HEK293 (cell line): ENCODE data around the gene STYXL1.

Experiments
- CTCF ChIA-PET: fragments of 350-600 bp; formaldehyde crosslinking; extraction: SDS; loops from one replicate; lab custom pipeline; 2021; ENCODE audit warnings: antibody characterized with exemption; lab: Yijun Ruan, JAX
- POLR2A ChIA-PET: fragments of 300-600 bp; formaldehyde crosslinking; extraction: SDS; loops from one replicate; lab custom pipeline; 2020; ENCODE audit warnings: antibody characterized with exemption, inconsistent platforms; lab: Yijun Ruan, JAX
- H3K27ac ChIP-seq: fragments of 200-500 bp; sonication (Bioruptor generic); 2 replicates; pipeline ENCODE4 v1.5.1; 2014; ENCODE audit warnings: low read depth, low read length, control low read depth, inconsistent platforms; ENCODE audit errors: extremely low read depth
- H3K36me3 ChIP-seq, 2 experiments: fragments of 200-500 bp in 1 of 2; sonication (Bioruptor generic) in 1 of 2; 1 replicate in 1 of 2; 2 replicates in 1 of 2; pipeline ENCODE4 v1.5.1; 2014 to 2017; ENCODE audit warnings: inconsistent platforms in 2 of 2, low read length in 2 of 2; ENCODE audit not compliant: control insufficient read depth in 2 of 2, insufficient read depth in 1 of 2
- H3K4me1 ChIP-seq: fragments of 200-500 bp; sonication (Bioruptor generic); 2 replicates; pipeline ENCODE4 v1.5.1; 2014; ENCODE audit warnings: mild to moderate bottlenecking, low read length, inconsistent platforms; ENCODE audit not compliant: control insufficient read depth, insufficient read depth
- H3K4me3 ChIP-seq: 2 replicates; pipeline ENCODE4 v1.5.1; 2011; ENCODE audit warnings: low read depth, mild to moderate bottlenecking, control low read depth, low read length, moderate library complexity
- H3K9me3 ChIP-seq: fragments of 200-500 bp; sonication (Bioruptor generic); 2 replicates; pipeline ENCODE4 v1.5.1; 2014; ENCODE audit warnings: low read depth, low read length, inconsistent platforms; ENCODE audit not compliant: control insufficient read depth, insufficient read depth
- KLF1 ChIP-seq: fragments of 450-650 bp; formaldehyde crosslinking; IDR thresholded peaks from 2 replicates; pipeline ENCODE4 v1.5.1; 2016; ENCODE audit warnings: missing biosample characterization, missing genetic modification characterization
- SETDB1 ChIP-seq: IDR thresholded peaks from one replicate; pipeline ENCODE4 v1.6.1; 2017; ENCODE audit warnings: mild to moderate bottlenecking, low read length, moderate library complexity, mixed read lengths; ENCODE audit not compliant: insufficient read length
- ZBTB11 ChIP-seq: fragments of 450-650 bp; formaldehyde crosslinking; conservative IDR thresholded peaks from 2 replicates; pipeline ENCODE4 v1.5.1; 2016; ENCODE audit warnings: low read depth, missing biosample characterization, missing genetic modification characterization
- ZNF10 ChIP-seq: fragments of 450-650 bp; formaldehyde crosslinking; IDR thresholded peaks from 2 replicates; pipeline ENCODE4 v1.5.1; 2017; ENCODE audit warnings: missing biosample characterization, missing genetic modification characterization
- ZNF112 ChIP-seq: fragments of 450-650 bp; formaldehyde crosslinking; IDR thresholded peaks from 2 replicates; pipeline ENCODE4 v1.5.0; 2017; ENCODE audit warnings: missing biosample characterization, missing genetic modification characterization
- ZNF19 ChIP-seq: fragments of 450-650 bp; formaldehyde crosslinking; IDR thresholded peaks from 2 replicates; pipeline ENCODE4; 2016; ENCODE audit warnings: missing biosample characterization, missing genetic modification characterization, low read depth
- ZNF23 ChIP-seq: fragments of 450-650 bp; formaldehyde crosslinking; IDR thresholded peaks from 2 replicates; pipeline ENCODE4 v1.5.1; 2016; ENCODE audit warnings: missing biosample characterization, missing genetic modification characterization, borderline replicate concordance
- ZNF274 ChIP-seq, 2 experiments: fragments of 200-500 bp in 1 of 2; fragments of 450-650 bp in 1 of 2; sonication (Bioruptor generic) in 1 of 2; formaldehyde crosslinking in 1 of 2; IDR thresholded peaks; 2 replicates each; pipeline versions ENCODE4 v1.5.1 to v1.6.1; 2014 to 2016; ENCODE audit warnings: borderline replicate concordance in 1 of 2, inconsistent platforms in 1 of 2, low read length in 1 of 2, missing biosample characterization in 1 of 2, missing genetic modification characterization in 1 of 2
- ZNF280C ChIP-seq: fragments of 450-650 bp; formaldehyde crosslinking; IDR thresholded peaks from 2 replicates; pipeline ENCODE4 v1.5.1; 2016; ENCODE audit warnings: missing biosample characterization, missing genetic modification characterization
- ZNF292 ChIP-seq: fragments of 450-650 bp; formaldehyde crosslinking; IDR thresholded peaks from 2 replicates; pipeline ENCODE4 v1.5.1; 2016; ENCODE audit warnings: low read depth, missing biosample characterization, missing genetic modification characterization, borderline replicate concordance
- ZNF350 ChIP-seq: fragments of 450-650 bp; formaldehyde crosslinking; IDR thresholded peaks from 2 replicates; pipeline ENCODE4 v1.5.0; 2017; ENCODE audit warnings: missing biosample characterization, mild to moderate bottlenecking, missing genetic modification characterization
- ZNF513 ChIP-seq: fragments of 450-650 bp; IDR thresholded peaks from 2 replicates; pipeline ENCODE4 v1.5.1; 2018; ENCODE audit warnings: missing biosample characterization, missing genetic modification characterization
- ZNF621 ChIP-seq: fragments of 450-650 bp; formaldehyde crosslinking; IDR thresholded peaks from 2 replicates; pipeline ENCODE4 v1.5.1; 2017; ENCODE audit warnings: missing biosample characterization, missing genetic modification characterization
- ZNF791 ChIP-seq: fragments of 450-650 bp; formaldehyde crosslinking; IDR thresholded peaks from 2 replicates; pipeline ENCODE4 v1.5.1; 2016; ENCODE audit warnings: missing biosample characterization, missing genetic modification characterization
- ZSCAN30 ChIP-seq: fragments of 450-650 bp; IDR thresholded peaks from 2 replicates; pipeline ENCODE4 v1.5.1; 2018; ENCODE audit warnings: missing biosample characterization, mild to moderate bottlenecking, missing genetic modification characterization, moderate library complexity
- TF ChIP-seq, protein P1 (sequence below): fragments of 450-650 bp; formaldehyde crosslinking; IDR thresholded peaks from 2 replicates; pipeline ENCODE4 v1.5.1; 2016; ENCODE audit warnings: missing biosample characterization, missing genetic modification characterization
- TF ChIP-seq, protein P2 (sequence below): fragments of 450-650 bp; formaldehyde crosslinking; IDR thresholded peaks from 2 replicates; pipeline ENCODE4 v1.5.1; 2016; ENCODE audit warnings: missing biosample characterization, missing genetic modification characterization
- TF ChIP-seq, protein P3 (sequence below): fragments of 450-650 bp; formaldehyde crosslinking; IDR thresholded peaks from 2 replicates; pipeline ENCODE4 v1.5.1; 2016; ENCODE audit warnings: missing biosample characterization, missing genetic modification characterization, borderline replicate concordance

STYXL1 gene

GRCh38 chr7:75953431-75953830 is 94.4 kb downstream of the STYXL1 start:
- H3K9me3 ChIP-seq = no peaks in the 10 kb centered on the region
- TF ChIP-seq ZBTB11 (tag by site-specific recombination) (no peak), ZNF621 (no peak), ZNF791 (tag by site-specific recombination) (no peak), ZNF112 (tag by site-specific recombination) (no peak), KLF1 (tag by site-specific recombination) (no peak), ZNF280C (tag by site-specific recombination) (no peak), ZNF10 (tag by site-specific recombination) (no peak), ZNF292 (tag by site-specific recombination) (no peak), ZNF23 (no peak), SETDB1 (no peak), ZNF350 (no peak)
- TF ChIP-seq, protein P1, sequence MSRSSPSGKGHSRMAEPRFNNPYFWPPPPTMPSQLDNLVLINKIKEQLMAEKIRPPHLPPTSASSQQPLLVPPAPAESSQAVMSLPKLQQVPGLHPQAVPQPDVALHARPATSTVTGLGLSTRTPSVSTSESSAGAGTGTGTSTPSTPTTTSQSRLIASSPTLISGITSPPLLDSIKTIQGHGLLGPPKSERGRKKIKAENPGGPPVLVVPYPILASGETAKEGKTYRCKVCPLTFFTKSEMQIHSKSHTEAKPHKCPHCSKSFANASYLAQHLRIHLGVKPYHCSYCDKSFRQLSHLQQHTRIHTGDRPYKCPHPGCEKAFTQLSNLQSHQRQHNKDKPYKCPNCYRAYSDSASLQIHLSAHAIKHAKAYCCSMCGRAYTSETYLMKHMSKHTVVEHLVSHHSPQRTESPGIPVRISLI = no peak
- TF ChIP-seq, protein P2, sequence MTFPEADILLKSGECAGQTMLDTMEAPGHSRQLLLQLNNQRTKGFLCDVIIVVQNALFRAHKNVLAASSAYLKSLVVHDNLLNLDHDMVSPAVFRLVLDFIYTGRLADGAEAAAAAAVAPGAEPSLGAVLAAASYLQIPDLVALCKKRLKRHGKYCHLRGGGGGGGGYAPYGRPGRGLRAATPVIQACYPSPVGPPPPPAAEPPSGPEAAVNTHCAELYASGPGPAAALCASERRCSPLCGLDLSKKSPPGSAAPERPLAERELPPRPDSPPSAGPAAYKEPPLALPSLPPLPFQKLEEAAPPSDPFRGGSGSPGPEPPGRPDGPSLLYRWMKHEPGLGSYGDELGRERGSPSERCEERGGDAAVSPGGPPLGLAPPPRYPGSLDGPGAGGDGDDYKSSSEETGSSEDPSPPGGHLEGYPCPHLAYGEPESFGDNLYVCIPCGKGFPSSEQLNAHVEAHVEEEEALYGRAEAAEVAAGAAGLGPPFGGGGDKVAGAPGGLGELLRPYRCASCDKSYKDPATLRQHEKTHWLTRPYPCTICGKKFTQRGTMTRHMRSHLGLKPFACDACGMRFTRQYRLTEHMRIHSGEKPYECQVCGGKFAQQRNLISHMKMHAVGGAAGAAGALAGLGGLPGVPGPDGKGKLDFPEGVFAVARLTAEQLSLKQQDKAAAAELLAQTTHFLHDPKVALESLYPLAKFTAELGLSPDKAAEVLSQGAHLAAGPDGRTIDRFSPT (tag by site-specific recombination) = no peak
- TF ChIP-seq, all 188 proteins: peak for 0
- H3K36me3 ChIP-seq = peaks cover 8 to 23% of the 10 kb centered on the region in 2 experiments; a peak in 2 of 3 replicates
- no peak overlapping the region for H3K4me3 ChIP-seq
- ChIA-PET CTCF (no interaction called here), POLR2A (no interaction called here)
- H3K4me1 ChIP-seq = no peaks in the 10 kb centered on the region
- H3K27ac ChIP-seq = no peak overlapping the region

DNA sequence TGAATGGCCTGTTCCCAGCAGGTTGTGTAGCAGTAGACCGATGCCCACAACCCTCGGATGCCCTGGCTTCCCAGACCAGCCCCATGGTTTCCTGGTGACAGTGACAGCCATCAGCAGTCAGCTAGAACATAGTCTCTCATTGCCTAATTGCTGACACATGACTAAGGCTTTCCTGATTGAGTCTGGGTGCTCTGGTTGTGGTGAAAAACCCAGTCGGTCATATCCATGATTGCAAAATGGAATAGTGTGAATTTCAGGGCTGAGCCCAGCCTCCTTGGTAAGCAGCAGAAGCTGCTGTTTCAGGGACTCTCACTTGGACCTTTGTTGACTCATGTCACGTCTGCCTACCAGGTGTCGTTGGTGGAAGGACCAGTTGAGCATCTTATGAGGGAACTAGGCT is 96.3 kb downstream of the STYXL1 start:
- H3K27ac ChIP-seq = no peak overlapping the region
- H3K36me3 ChIP-seq = peaks cover 4 to 16% of the 10 kb centered on the region in 2 experiments; a peak in 2 of 3 replicates
- H3K4me3 ChIP-seq = no peak overlapping the region
- POLR2A ChIA-PET = no interaction called here
- no peaks in the 10 kb centered on the region for H3K4me1 ChIP-seq
- H3K9me3 ChIP-seq = no peaks in the 10 kb centered on the region
- CTCF ChIA-PET = interaction anchor here (0.6 to 0.8 kb wide), 2 partner anchors 36 to 39 kb away, joined by 3 to 4 read pairs; no protein-coding TSS in a partner anchor
- TF ChIP-seq, protein P3, sequence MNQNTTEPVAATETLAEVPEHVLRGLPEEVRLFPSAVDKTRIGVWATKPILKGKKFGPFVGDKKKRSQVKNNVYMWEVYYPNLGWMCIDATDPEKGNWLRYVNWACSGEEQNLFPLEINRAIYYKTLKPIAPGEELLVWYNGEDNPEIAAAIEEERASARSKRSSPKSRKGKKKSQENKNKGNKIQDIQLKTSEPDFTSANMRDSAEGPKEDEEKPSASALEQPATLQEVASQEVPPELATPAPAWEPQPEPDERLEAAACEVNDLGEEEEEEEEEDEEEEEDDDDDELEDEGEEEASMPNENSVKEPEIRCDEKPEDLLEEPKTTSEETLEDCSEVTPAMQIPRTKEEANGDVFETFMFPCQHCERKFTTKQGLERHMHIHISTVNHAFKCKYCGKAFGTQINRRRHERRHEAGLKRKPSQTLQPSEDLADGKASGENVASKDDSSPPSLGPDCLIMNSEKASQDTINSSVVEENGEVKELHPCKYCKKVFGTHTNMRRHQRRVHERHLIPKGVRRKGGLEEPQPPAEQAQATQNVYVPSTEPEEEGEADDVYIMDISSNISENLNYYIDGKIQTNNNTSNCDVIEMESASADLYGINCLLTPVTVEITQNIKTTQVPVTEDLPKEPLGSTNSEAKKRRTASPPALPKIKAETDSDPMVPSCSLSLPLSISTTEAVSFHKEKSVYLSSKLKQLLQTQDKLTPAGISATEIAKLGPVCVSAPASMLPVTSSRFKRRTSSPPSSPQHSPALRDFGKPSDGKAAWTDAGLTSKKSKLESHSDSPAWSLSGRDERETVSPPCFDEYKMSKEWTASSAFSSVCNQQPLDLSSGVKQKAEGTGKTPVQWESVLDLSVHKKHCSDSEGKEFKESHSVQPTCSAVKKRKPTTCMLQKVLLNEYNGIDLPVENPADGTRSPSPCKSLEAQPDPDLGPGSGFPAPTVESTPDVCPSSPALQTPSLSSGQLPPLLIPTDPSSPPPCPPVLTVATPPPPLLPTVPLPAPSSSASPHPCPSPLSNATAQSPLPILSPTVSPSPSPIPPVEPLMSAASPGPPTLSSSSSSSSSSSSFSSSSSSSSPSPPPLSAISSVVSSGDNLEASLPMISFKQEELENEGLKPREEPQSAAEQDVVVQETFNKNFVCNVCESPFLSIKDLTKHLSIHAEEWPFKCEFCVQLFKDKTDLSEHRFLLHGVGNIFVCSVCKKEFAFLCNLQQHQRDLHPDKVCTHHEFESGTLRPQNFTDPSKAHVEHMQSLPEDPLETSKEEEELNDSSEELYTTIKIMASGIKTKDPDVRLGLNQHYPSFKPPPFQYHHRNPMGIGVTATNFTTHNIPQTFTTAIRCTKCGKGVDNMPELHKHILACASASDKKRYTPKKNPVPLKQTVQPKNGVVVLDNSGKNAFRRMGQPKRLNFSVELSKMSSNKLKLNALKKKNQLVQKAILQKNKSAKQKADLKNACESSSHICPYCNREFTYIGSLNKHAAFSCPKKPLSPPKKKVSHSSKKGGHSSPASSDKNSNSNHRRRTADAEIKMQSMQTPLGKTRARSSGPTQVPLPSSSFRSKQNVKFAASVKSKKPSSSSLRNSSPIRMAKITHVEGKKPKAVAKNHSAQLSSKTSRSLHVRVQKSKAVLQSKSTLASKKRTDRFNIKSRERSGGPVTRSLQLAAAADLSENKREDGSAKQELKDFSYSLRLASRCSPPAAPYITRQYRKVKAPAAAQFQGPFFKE (tag by site-specific recombination) = no peak
- no peak for TF ChIP-seq ZNF19 (tag by site-specific recombination)
- no peak for TF ChIP-seq ZNF513
- TF ChIP-seq ZSCAN30 = no peak
- TF ChIP-seq ZNF274 (IDR thresholded peaks at IDR 0.05; ENCODE audit: low read length) = no peak
- TF ChIP-seq ZNF274 (tag by site-specific recombination; IDR thresholded peaks at IDR 0.05; ENCODE audit: borderline replicate concordance) = no peak
